Colonic mucosa (tissue), 4 donors: ENCODE measurements around the gene EPHB2. TPM values are rescaled to one million over a fixed set of nuclear protein-coding genes. Genes with fewer than 3 reads are reported as not detected.

Experiments used
- DNase-seq: peaks from one replicate; pipeline ENCODE4 v3.0.0-alpha.2; 2020
- H3K27ac ChIP-seq: fragments of 200-600 bp; one replicate; pipeline ENCODE4 v1.8.0; 2021
- H3K27me3 ChIP-seq: fragments of 200-600 bp; one replicate; pipeline ENCODE4 v1.8.0; 2021
- H3K36me3 ChIP-seq: fragments of 200-600 bp; one replicate; pipeline ENCODE4 v1.8.0; 2021
- H3K4me1 ChIP-seq: fragments of 200-600 bp; one replicate; pipeline ENCODE4 v1.8.0; 2021; ENCODE audit warnings: mild to moderate bottlenecking
- H3K4me3 ChIP-seq: fragments of 200-600 bp; one replicate; pipeline ENCODE4 v1.8.0; 2021
- H3K9ac ChIP-seq, 2 donors: one replicate each; pipeline ENCODE4 v1.7.0; 2013; ENCODE audit warnings: control low read depth in 2 of 2, low read depth in 2 of 2, low read length in 2 of 2
- H3K9me3 ChIP-seq: fragments of 200-600 bp; one replicate; pipeline ENCODE4 v1.8.0; 2021
- intact Hi-C: fragments of 100-400 bp; cut with DNase I; formaldehyde crosslinking; loops from one replicate; pipeline ENCODE4 v1.14.1; 2022
- total RNA-seq, 2 donors: library from RNA; stranded (reverse); fragmentation: NEBNext Ultra II Directional in 1 of 2; extraction: Animal tissue kit (Norgen Biotek cat#: 25700) in 1 of 2; gene quantifications; one replicate each; pipeline ENCODE4 v1.2.1, GENCODE V29; 2021
- TF ChIP-seq, protein P1 (sequence below): fragments of 200-600 bp; IDR thresholded peaks from one replicate; pipeline ENCODE4 v1.8.0; 2022; ENCODE audit warnings: antibody characterized with exemption, mild to moderate bottlenecking
- donor health status: healthy.
- donor health status: DM: no; HTN: no; CAD: no.
- donor health status: DM: no; HTN: no; CAD: no.

The EPHB2 gene
- total RNA-seq, 2 donors from 2014 or later, result 71.9 to 150 TPM

GRCh38 chr1:22727873-22728272 is 17.2 kb downstream of the EPHB2 start:
- no peak overlapping the region for H3K4me3 ChIP-seq
- intact Hi-C loops, result no loop called here

DNA sequence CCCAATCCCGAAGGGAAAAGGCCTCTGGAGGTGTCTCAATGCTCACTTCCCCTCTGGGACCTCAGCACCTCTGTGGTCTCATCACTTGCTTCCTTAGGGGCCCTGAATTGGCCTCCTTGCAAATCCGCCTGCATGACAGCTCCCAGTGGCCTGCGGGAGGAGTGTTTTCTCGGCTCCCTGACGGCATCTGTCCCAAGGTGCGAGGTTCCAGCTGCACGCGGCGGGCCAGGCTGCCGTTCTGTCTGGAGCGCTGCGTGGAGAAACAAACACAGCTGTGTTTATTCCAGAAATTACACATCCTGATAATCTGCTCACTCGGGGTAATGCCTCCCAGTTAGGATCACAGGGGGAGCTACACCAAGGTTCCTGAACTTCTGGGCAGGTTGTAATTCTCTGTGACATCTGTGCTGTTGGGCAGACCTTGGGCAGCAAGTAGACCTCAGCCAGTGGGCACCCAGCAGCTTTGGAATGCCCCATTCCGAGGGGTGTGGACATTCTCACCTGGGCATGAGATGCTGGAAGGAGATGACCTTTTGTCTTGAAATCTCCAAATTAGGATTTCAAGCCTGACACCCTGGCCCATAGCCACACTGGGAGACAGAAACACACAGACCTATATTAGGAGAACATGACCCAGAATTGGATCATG is 18.2 kb downstream of the EPHB2 start:
- no peak overlapping the region for H3K9ac ChIP-seq
- H3K9me3 ChIP-seq, result no peaks in the 10 kb centered on the region
- no peaks in the 10 kb centered on the region for H3K4me1 ChIP-seq
- TF ChIP-seq, protein P1, sequence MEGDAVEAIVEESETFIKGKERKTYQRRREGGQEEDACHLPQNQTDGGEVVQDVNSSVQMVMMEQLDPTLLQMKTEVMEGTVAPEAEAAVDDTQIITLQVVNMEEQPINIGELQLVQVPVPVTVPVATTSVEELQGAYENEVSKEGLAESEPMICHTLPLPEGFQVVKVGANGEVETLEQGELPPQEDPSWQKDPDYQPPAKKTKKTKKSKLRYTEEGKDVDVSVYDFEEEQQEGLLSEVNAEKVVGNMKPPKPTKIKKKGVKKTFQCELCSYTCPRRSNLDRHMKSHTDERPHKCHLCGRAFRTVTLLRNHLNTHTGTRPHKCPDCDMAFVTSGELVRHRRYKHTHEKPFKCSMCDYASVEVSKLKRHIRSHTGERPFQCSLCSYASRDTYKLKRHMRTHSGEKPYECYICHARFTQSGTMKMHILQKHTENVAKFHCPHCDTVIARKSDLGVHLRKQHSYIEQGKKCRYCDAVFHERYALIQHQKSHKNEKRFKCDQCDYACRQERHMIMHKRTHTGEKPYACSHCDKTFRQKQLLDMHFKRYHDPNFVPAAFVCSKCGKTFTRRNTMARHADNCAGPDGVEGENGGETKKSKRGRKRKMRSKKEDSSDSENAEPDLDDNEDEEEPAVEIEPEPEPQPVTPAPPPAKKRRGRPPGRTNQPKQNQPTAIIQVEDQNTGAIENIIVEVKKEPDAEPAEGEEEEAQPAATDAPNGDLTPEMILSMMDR, result no peak
- no peak overlapping the region for H3K4me3 ChIP-seq
- no peak overlapping the region for H3K27ac ChIP-seq
- no peaks in the 10 kb centered on the region for H3K36me3 ChIP-seq
- DNase-seq, result no peak
- intact Hi-C loops, result no loop called here
- no peaks in the 10 kb centered on the region for H3K27me3 ChIP-seq

More at GRCh38 chr1:22727873-22728272, 17.2 kb downstream of the EPHB2 start:
- Histone ChIP-seq H3K27ac (no peak overlapping the region), H3K36me3 (no peaks in the 10 kb centered on the region), H3K27me3 (no peaks in the 10 kb centered on the region), H3K9me3 (no peaks in the 10 kb centered on the region), H3K4me1 (no peaks in the 10 kb centered on the region), H3K9ac (no peak overlapping the region)
- TF ChIP-seq, protein P1, result no peak
- no peak for DNase-seq

- intact Hi-C loops, result no loop called here
- TF ChIP-seq, protein P1, result no peak
- Histone ChIP-seq H3K27me3 (no peaks in the 10 kb centered on the region), H3K27ac (no peak overlapping the region), H3K9ac (no peak overlapping the region), H3K4me3 (no peak overlapping the region), H3K4me1 (no peaks in the 10 kb centered on the region), H3K36me3 (no peaks in the 10 kb centered on the region), H3K9me3 (no peaks in the 10 kb centered on the region)
- no peak for DNase-seq
Observed at GRCh38 chr1:22729400-22729773, 18.7 kb downstream of the EPHB2 start.

- Histone ChIP-seq H3K27ac (no peak overlapping the region), H3K4me3 (no peak overlapping the region), H3K9me3 (no peaks in the 10 kb centered on the region), H3K9ac (no peak overlapping the region), H3K27me3 (no peaks in the 10 kb centered on the region), H3K36me3 (no peaks in the 10 kb centered on the region), H3K4me1 (no peaks in the 10 kb centered on the region)
- no peak for DNase-seq
- intact Hi-C loops, result no loop called here
- TF ChIP-seq, protein P1, result no peak
Observed at GRCh38 chr1:22729912-22730311, 19.3 kb downstream of the EPHB2 start.

DNA sequence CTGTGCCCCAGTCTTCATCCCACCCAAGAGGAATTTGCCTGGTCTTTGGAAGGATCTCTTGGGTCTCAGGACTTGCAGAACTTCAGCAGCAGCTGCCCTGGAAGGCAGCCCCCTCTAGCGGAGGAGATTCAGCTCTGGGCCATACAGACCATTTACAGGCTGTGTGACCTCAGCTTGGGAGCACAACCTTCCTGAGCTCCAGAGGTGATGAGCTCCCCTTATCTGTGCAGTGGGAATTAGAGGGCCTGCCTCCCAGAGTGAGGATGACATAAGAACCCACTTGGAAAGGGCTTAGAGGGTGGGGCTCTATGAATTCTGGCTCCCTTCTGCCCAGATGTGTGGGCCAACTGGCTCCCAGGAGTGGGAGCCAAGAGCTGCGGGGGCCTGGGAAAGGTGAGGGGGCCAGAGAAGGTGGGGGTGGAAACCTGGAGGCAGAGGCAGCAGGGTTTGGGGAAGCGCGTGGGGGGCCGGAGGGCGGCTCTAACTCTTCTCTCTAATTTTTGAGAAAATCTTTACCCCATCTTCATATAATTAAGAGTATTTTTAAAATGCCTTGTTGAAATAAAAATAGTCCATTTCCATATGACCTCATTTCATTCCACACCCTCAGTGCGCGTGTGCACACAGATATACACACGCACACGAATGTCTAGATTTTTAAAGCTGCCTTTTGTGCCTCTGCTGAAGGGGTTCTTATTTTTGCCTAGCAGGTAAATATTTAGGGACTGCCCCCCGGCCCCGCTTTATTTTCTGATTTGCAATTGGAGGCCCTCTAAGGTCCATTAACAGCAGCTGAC is 21.5 kb downstream of the EPHB2 start:
- H3K9ac ChIP-seq, result no peak overlapping the region
- H3K9me3 ChIP-seq, result no peaks in the 10 kb centered on the region
- TF ChIP-seq, protein P1, result no peak
- no peak overlapping the region for H3K27ac ChIP-seq
- peak; percentile 45 for DNase-seq
- H3K4me3 ChIP-seq, result no peak overlapping the region
- H3K36me3 ChIP-seq, result no peaks in the 10 kb centered on the region
- no peaks in the 10 kb centered on the region for H3K27me3 ChIP-seq
- intact Hi-C loops, result no loop called here
- H3K4me1 ChIP-seq, result no peaks in the 10 kb centered on the region
